Retina (tissue), 1 donor: ENCODE results near the gene ZNF24.

Experiments
- DNase-seq: peaks from one replicate; pipeline ENCODE4 v3.0.0-alpha.2; 2016

ZNF24 gene

DNA sequence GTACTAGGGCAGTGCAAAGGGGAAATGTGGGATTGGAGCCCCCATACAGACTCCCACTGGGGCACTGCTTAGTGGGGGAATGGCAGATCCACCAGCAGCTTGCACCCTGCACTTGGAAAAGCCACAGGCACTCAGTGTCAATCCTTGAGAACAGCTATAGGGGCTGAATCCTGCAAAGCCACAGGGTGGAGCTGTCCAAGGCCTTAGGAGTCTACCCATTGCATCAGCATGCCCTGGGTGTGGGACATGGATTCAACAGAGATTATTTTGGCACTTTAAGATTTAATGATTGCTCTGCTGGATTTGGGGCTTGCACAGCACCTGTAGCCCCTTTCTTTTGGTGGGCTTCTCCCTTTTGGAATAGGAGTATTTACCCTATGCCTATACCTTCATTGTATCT lies 8.6 kb upstream of the ZNF24 start:
- DNase-seq: no peak

DNA sequence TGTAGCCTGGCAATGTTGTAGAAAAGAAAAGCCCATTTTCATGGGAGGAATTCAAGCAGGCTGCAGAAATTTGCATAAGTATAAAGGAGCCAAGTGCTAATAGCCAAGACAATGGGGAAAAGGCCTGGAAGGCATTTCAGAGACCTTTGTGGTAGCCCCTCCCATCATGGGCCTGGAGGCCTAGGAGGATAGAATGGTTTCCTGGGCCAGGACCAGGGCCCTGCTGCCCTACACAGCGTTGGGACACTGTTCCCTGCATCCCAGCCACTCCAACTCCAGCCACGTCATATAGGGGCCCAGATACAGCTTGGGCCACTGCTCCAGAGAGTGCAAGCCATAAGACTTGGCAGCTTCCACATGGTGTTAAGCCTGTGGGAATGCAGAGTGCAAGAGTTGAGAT lies 8.1 kb upstream of the ZNF24 start:
- no peak for DNase-seq

DNA sequence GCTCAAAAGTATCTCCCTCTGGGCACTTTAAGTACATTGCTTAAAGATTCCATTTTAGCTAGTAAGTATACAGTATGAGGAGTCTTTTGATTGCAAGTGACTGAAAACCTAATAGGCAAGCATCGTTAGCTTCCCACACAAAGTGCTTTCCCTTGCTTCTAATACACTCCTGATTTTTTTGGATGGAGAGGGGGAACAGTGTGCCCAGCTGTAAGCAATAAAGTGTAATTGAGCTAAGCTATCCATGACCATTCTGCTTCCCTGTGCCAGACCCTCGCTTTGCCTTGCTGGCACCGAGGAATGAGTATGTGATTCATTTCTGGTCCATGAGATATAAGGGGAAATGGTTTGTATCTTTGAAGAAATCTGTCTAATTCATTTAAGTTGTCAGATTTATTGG lies 3.8 kb upstream of the ZNF24 start:
- no peak for DNase-seq

GRCh38 chr18:35345950-35346349 lies 1.7 kb upstream of the ZNF24 start:
- no peak for DNase-seq

DNA sequence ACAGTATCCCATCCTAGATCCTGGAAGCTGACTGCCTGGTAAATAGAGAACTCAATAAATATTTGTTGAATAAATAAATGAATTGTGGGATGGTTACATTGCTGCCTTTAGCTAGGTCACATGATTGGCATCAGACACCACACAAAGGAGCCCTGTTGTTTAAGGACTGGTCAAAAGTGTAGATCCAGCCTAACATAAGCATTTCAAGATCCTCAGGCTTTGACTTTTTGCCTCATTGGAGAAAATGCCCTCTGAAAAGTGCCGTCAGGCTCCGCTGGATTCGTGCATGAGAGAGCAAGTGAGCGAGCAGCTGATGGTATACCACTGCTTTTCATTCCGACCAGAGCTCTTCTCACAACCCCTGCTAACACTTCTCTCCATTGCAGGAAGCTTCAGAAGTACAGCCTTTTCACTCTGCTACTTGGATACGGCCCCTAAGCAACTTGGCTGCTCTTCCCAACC lies 1.3 kb upstream of the ZNF24 start:
- DNase-seq: peak; percentile 54

GRCh38 chr18:35344736-35345459 lies 678 bp upstream of the ZNF24 start:
- DNase-seq: no peak

DNA sequence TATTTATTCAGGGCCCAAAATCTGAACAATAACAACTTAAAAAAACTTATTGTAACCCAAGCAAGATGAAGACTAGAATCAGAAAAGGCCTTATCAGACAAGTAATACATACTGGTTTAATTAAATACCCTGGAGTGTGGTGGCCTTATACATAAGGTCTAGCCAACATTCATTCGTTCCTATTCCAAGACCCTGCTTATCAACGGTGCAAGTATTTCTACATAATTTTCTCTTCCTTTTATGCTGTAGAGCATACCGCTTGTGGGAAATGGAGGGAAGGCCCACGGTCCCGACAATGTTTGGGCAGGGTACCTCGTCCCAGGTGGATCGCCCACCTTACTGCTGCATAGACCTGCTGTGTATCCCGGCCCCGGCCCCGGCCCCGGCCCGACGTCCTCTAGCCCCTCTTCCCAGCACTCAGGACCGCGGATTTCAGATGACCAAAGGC lies 708 bp downstream of the ZNF24 start:
- DNase-seq: no peak

DNA sequence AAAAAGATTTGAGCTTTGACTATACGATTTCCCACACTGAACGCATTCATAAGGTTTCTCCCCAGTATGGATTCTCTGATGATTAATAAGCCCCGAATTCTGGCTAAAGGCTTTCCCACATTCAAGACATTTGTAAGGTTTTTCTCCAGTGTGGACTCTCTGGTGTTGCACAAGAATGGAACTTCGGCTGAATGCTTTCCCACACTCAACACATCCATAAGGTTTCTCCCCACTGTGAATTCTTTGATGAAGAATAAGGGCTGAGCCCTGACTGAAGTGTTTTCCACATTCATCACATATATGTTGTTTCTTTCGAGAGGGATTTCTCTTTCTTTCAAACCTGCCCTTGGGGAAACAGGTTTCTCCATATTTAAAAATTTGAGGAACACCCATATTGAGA lies 6.9 kb downstream of the ZNF24 start:
- DNase-seq: no peak

- no peak for DNase-seq
Observed at GRCh38 chr18:35335866-35336265, 8.4 kb downstream of the ZNF24 start.

GRCh38 chr18:35334821-35335220 lies 9.4 kb downstream of the ZNF24 start:
- no peak for DNase-seq

DNA sequence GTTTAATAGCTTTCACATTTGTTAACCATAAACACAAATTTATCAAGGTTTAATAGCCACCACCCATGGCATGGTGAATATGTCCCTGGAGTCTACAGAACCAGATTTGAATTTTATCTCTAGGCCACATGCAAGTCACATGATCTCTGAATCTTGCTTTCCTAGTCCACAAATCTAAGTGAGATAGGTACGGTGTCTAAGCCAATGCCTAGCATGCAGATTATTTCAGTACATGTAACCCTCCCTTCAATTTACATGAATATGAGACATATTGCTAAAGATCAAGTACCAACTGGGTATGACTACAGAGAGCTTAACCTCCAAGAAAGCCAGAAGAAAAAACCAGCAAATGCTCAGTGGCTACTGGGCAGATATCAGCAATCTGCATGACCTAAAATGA lies 10.0 kb downstream of the ZNF24 start:
- DNase-seq: no peak

DNA sequence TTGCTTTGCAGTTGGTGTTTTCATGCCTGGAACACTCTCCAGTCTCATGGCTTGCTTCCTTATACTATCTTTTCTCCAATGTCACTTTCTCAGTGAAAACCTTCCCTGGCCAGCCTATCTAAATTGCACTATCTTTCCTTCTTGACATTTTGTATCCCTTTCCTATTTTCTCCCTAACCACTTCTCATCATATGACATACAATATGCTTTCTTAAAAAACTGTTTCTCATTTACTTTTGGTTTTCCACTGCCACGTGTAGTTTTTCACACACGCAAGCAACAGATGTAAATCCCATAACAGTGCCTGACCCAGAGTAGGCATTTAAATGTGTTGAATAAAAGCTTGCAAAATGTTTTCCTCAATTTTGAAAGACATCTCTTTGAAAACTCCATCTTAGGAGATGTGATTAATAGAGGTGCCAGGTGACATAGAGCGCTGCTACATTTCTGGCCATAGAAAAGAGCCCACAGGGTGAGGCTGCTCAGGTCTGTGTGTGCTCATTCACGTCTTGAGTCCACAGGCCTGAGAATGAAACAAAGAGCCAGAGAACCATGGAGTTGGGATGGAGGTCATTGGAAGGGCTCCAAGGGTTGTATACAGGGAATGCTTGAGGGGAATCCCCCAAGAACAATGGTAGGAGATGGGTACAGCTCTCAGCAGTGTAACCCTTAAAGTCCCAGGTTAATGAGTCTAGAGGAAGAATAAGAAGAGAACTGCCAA lies 12.7 kb downstream of the ZNF24 start:
- no peak for DNase-seq

DNA sequence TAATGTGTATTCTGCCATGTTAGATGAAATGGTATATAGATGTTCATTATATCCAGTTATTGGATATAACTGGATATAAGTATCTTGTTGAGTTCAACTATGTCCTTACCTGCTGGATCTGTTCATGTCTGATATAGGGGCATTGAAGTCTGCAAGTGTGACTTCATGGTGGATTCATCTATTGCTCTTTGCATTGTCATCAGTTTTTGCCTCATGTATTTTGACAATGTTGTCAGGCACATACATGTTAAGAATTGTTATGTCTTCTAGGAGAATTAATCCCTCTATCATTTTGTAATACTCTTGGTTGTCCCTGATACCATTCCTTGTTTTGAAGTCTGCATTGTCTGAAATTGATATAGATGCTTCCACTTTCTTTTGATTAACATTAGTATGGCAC lies 15.4 kb downstream of the ZNF24 start:
- no peak for DNase-seq

- DNase-seq: no peak
Observed at GRCh38 chr18:35326695-35327387, 17.4 kb downstream of the ZNF24 start.

- DNase-seq: no peak
Observed at GRCh38 chr18:35324926-35325655, 19.1 kb downstream of the ZNF24 start.

GRCh38 chr18:35322486-35323458 lies 21.4 kb downstream of the ZNF24 start:
- DNase-seq: no peak

- DNase-seq: no peak
Observed at GRCh38 chr18:35311496-35311895, 32.7 kb downstream of the ZNF24 start.

- no peak for DNase-seq
Observed at GRCh38 chr18:35306588-35307250, 37.5 kb downstream of the ZNF24 start.

DNA sequence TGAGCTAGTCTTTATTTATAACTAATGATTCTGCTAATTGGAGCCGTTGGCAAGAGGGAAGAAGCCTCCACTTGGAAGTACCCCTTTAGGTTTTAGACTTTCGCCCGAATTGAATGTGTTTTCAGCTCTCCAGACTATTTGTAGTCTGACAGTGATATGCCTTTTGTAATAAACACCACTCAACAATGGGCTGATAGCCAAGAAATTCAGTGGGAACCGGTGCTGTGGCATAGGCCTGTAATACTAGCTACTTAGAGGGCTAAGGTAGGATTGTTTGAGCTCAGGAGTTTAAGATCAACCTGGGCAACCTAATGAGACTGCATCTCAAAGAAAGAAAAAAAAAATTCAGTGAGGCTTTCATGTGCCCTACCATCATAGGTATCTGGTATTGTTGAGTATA lies 40.6 kb downstream of the ZNF24 start:
- no peak for DNase-seq

GRCh38 chr18:35296060-35296459 lies 48.2 kb downstream of the ZNF24 start:
- no peak for DNase-seq

GRCh38 chr18:35291166-35291565 lies 53.1 kb downstream of the ZNF24 start:
- DNase-seq: no peak
